ENCODE data around the gene RALGPS1.

RALGPS1 gene

GRCh38 chr9:127053960-127054359 lies 139.4 kb downstream of the RALGPS1 start:
- no peak for DNase-seq (ENCODE audit: low read depth)

GRCh38 chr9:127055745-127056402 lies 141.3 kb downstream of the RALGPS1 start:
- no peak for DNase-seq (ENCODE audit: low read depth)

DNA sequence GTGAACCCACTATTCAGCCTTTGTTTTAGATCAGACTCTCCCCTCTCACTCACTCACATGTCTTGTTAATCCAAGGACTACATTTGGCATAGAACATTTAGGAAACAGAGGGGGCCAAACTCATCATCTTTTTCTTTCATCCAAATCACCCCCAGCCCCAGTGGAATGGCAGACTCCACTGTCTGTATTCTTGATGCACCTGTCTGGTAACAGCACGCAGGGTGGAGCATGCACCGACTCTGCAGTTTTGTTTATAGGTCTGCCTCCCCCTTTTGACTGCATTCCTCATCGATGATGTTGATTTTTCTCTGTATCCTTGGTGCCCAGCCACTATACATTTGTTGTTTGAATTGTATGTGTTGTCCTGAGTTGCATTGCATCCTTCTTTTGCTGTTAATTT lies 141.9 kb downstream of the RALGPS1 start:
- DNase-seq (ENCODE audit: low read depth): no peak

- DNase-seq (ENCODE audit: low read depth): no peak
Measured at GRCh38 chr9:127058011-127058644, 143.5 kb downstream of the RALGPS1 start.

GRCh38 chr9:127058645-127059021 lies 144.1 kb downstream of the RALGPS1 start:
- DNase-seq (ENCODE audit: low read depth): peak; percentile 33

GRCh38 chr9:127059030-127059429 lies 144.4 kb downstream of the RALGPS1 start:
- DNase-seq (ENCODE audit: low read depth): no peak

DNA sequence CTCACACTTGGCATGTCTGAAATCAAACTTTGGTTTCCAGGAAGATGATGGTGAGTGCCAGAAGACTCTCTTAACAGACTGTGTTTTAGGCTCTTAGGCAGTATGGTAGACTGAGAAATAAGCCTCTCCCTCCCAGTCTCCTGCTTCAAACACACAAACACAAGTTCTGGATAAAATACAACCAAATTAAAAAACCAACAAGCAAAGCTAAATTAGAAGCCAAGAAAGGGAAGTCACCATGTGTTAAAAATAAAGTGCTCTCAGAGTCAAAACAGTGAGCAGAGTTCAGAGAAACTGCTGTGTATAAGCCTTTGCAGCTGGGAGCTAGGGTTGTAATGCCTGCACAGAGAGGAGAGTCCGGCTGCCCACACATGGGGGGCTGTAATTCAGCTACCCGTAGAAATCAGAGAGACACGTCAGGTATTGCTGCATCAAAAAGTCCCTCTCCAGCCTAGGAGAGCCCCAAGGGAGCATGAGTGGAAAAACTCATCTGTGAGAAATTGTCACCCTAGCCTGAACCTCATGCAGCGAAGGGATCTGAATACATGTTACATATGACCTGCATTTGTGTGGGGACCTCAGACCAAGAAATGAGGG lies 145.3 kb downstream of the RALGPS1 start:
- no peak for DNase-seq (ENCODE audit: low read depth)

- no peak for DNase-seq (ENCODE audit: low read depth)
Measured at GRCh38 chr9:127061411-127061810, 146.8 kb downstream of the RALGPS1 start.

- DNase-seq (ENCODE audit: low read depth): no peak
Measured at GRCh38 chr9:127064335-127064734, 149.8 kb downstream of the RALGPS1 start.

DNA sequence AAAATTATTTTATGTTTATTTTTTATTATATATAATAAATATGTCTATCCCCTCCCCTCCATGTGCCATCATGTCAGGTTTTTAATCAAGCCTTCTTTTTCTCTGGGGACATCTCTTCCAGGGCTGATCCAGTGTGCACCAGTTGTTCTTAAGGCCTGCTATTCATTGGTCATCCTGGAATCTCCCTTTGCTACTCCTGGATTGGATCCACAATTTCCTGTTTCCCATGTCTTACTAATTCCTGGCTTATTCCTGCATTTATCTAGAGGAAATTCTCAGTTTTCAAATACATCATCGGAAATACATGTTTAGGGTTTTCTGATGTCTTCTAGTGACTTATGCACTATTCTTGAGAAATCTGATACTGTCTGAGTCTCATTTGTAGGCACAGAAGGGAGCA lies 151.0 kb downstream of the RALGPS1 start:
- peak; percentile 74 for DNase-seq (ENCODE audit: low read depth)

- no peak for DNase-seq (ENCODE audit: low read depth)
Measured at GRCh38 chr9:127066060-127066850, 151.7 kb downstream of the RALGPS1 start.

DNA sequence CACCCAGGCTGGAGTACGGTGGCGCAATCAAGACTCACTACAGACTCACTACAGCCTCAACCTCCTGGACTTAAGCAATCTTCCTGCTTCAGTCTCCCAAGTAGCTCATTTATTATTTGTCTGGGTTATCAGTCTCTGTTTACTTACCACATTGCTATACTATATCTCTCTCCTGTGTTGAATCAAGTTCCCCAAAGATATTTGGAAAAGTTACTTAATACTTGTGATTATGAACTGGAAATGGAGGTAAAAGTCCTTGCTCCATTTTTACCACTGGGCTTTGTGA lies 152.2 kb downstream of the RALGPS1 start:
- no peak for DNase-seq (ENCODE audit: low read depth)

- DNase-seq (ENCODE audit: low read depth): no peak
Measured at GRCh38 chr9:127067603-127068220, 153.1 kb downstream of the RALGPS1 start.

- no peak for DNase-seq (ENCODE audit: low read depth)
Measured at GRCh38 chr9:127074561-127075548, 160.3 kb downstream of the RALGPS1 start.

- DNase-seq (ENCODE audit: low read depth): no peak
Measured at GRCh38 chr9:127075624-127076372, 161.2 kb downstream of the RALGPS1 start.

- no peak for DNase-seq (ENCODE audit: low read depth)
Measured at GRCh38 chr9:127076860-127077643, 162.5 kb downstream of the RALGPS1 start.

DNA sequence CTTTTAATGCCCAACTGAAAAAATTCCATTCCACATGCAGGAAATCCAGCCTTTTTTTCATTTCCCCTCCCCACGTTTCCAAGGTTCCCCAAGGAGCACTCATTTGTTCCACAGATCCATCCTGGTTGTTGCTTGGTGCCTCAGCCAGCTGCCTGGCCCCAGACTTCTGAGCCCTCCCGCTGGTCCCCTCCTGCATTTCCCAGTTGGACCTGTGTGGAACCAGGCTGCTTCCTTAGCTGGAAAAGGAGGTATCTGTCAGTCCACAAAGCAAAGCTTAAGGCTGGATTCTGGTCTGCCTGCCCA lies 163.0 kb downstream of the RALGPS1 start:
- DNase-seq (ENCODE audit: low read depth): no peak

DNA sequence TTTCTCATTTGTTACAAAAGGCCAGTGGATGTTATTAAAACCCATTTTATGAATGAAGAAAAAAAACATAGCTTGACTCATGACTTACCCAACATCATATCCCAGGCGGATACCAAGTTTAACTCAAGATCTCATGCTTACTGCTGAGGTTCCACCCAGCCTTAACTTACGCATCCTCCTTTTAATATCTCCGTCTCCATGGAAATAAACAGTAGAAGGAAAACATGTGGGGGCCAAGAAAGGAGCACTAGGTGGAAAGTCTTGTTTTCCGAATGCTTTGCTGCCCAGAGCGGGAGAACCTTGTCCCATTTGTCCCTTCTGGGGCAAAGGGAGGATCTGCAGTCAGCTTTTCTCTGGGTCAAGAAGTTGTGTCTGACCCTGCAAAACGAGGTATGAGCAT lies 163.8 kb downstream of the RALGPS1 start:
- peak; percentile 76 for DNase-seq (ENCODE audit: low read depth)

DNA sequence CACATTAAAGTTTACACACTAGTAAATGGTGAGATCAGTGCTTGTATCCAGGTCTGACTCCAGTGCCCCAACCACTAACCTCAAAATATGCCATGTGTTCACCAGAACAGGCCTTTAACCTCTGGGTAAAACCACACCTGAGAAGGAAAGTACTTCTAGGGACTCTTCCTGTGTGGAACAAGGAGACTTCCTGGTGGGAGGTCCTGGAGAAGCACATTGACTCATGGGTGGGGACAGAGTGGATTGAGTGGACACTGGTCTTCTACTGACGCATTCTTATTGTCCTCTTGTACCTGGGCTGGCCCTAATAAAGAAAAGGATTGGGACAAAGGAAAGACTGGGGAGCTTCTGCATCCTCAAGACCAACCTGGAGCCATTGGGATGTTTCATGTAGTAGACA lies 164.4 kb downstream of the RALGPS1 start:
- no peak for DNase-seq (ENCODE audit: low read depth)

All from stromal cell of bone marrow (primary cell).